Glutamatergic neuron (in vitro differentiated cells): Measurements from ENCODE around the gene ASPG. TPM values are rescaled to one million over a fixed set of nuclear protein-coding genes. Genes with fewer than 3 reads are reported as not detected.

Experiments used
- DNase-seq: peaks from one replicate; pipeline ENCODE4 v3.0.0; 2022
- H3K27ac Mint-ChIP-seq: one replicate; pipeline ENCODE4 v1.8.0; 2020; ENCODE audit warnings: mild to moderate bottlenecking, mixed read lengths, inconsistent platforms; ENCODE audit not compliant: unreplicated experiment
- H3K27me3 Mint-ChIP-seq: one replicate; pipeline ENCODE4 v1.8.0; 2020; ENCODE audit warnings: mild to moderate bottlenecking, moderate library complexity, mixed read lengths, inconsistent platforms; ENCODE audit not compliant: unreplicated experiment
- H3K36me3 Mint-ChIP-seq: one replicate; pipeline ENCODE4 v1.8.0; 2020; ENCODE audit warnings: mild to moderate bottlenecking, mixed read lengths, inconsistent platforms; ENCODE audit not compliant: unreplicated experiment
- H3K4me1 Mint-ChIP-seq: one replicate; pipeline ENCODE4 v1.8.0; 2020; ENCODE audit warnings: mild to moderate bottlenecking, low read depth, mixed read lengths, inconsistent platforms; ENCODE audit not compliant: unreplicated experiment
- H3K4me3 Mint-ChIP-seq: one replicate; pipeline ENCODE4 v1.8.0; 2020; ENCODE audit warnings: mild to moderate bottlenecking, mixed read lengths, inconsistent platforms; ENCODE audit not compliant: unreplicated experiment
- H3K9me3 Mint-ChIP-seq: one replicate; pipeline ENCODE4 v1.8.0; 2020; ENCODE audit warnings: mild to moderate bottlenecking, moderate library complexity, mixed read lengths, inconsistent platforms; ENCODE audit not compliant: unreplicated experiment
- CTCF ChIP-seq: fragments of 200-600 bp; sonication (generic); IDR thresholded peaks from one replicate; pipeline ENCODE4 v1.5.0; 2021; ENCODE audit not compliant: partially characterized antibody, unreplicated experiment
- total RNA-seq: library from RNA; stranded (reverse); fragmentation: NEBNext Ultra II Directional; extraction: Animal tissue kit (Norgen Biotek cat#: 25700); gene quantifications from one replicate; pipeline ENCODE4 v1.2.1, GENCODE V29; 2021; ENCODE audit not compliant: unreplicated experiment

Gene ASPG
- total RNA-seq, 1 donor from 2014 or later, result not detected

GRCh38 chr14:104149278-104149595 is 63.7 kb downstream of the ASPG start:
- no peak for DNase-seq
- no peak overlapping the region for H3K4me3 Mint-ChIP-seq
- no peaks in the 10 kb centered on the region for H3K36me3 Mint-ChIP-seq
- TF ChIP-seq CTCF, result no peak
- peaks cover 3% of the 10 kb centered on the region for H3K27me3 Mint-ChIP-seq
- H3K4me1 Mint-ChIP-seq, result no peaks in the 10 kb centered on the region
- H3K9me3 Mint-ChIP-seq, result peaks cover 3% of the 10 kb centered on the region
- H3K27ac Mint-ChIP-seq, result no peak overlapping the region

- peak; percentile 45 for DNase-seq
- no peak overlapping the region for H3K4me3 Mint-ChIP-seq
- H3K36me3 Mint-ChIP-seq, result no peaks in the 10 kb centered on the region
- TF ChIP-seq CTCF, result no peak
- peaks cover 3% of the 10 kb centered on the region for H3K27me3 Mint-ChIP-seq
- H3K4me1 Mint-ChIP-seq, result no peaks in the 10 kb centered on the region
- peaks cover 3% of the 10 kb centered on the region for H3K9me3 Mint-ChIP-seq
- no peak overlapping the region for H3K27ac Mint-ChIP-seq
Measured at GRCh38 chr14:104149617-104150135, 64.2 kb downstream of the ASPG start.

GRCh38 chr14:104150136-104151025 is 64.9 kb downstream of the ASPG start:
- Mint-ChIP-seq H3K27me3 (peaks cover 4% of the 10 kb centered on the region), H3K27ac (no peak overlapping the region), H3K36me3 (no peaks in the 10 kb centered on the region), H3K4me1 (no peaks in the 10 kb centered on the region), H3K4me3 (no peak overlapping the region), H3K9me3 (peaks cover 3% of the 10 kb centered on the region)
- peak; percentile 58 for DNase-seq
- TF ChIP-seq CTCF, result peak; percentile 79

- Mint-ChIP-seq H3K4me1 (no peaks in the 10 kb centered on the region), H3K27ac (no peak overlapping the region), H3K36me3 (no peaks in the 10 kb centered on the region), H3K4me3 (no peak overlapping the region), H3K9me3 (peaks cover 3% of the 10 kb centered on the region), H3K27me3 (peaks cover 4% of the 10 kb centered on the region)
- no peak for DNase-seq
- TF ChIP-seq CTCF, result no peak
Measured at GRCh38 chr14:104151026-104151381, 65.5 kb downstream of the ASPG start.

GRCh38 chr14:104151566-104152245 is 66.2 kb downstream of the ASPG start:
- Mint-ChIP-seq H3K27ac (no peak overlapping the region), H3K27me3 (peaks cover 4% of the 10 kb centered on the region), H3K9me3 (peaks cover 4% of the 10 kb centered on the region), H3K36me3 (no peaks in the 10 kb centered on the region), H3K4me1 (peaks cover 1% of the 10 kb centered on the region), H3K4me3 (no peak overlapping the region)
- no peak for DNase-seq
- no peak for TF ChIP-seq CTCF
